HEK293 (cell line): ENCODE measurements around the gene PCDH9.
A peak's percentile ranks its signal among the peaks of the same experiment; 100 is the strongest.

Experiments
- CTCF ChIA-PET: fragments of 350-600 bp; formaldehyde crosslinking; extraction: SDS; loops from one replicate; lab custom pipeline; 2021; ENCODE audit warnings: antibody characterized with exemption; lab: Yijun Ruan, JAX
- POLR2A ChIA-PET: fragments of 300-600 bp; formaldehyde crosslinking; extraction: SDS; loops from one replicate; lab custom pipeline; 2020; ENCODE audit warnings: antibody characterized with exemption, inconsistent platforms; lab: Yijun Ruan, JAX
- H3K27ac ChIP-seq: fragments of 200-500 bp; sonication (Bioruptor generic); 2 replicates; pipeline ENCODE4 v1.5.1; 2014; ENCODE audit warnings: low read depth, low read length, control low read depth, inconsistent platforms; ENCODE audit errors: extremely low read depth
- H3K36me3 ChIP-seq, 2 experiments: fragments of 200-500 bp in 1 of 2; sonication (Bioruptor generic) in 1 of 2; 1 replicate in 1 of 2; 2 replicates in 1 of 2; pipeline ENCODE4 v1.5.1; 2014 to 2017; ENCODE audit warnings: inconsistent platforms in 2 of 2, low read length in 2 of 2; ENCODE audit not compliant: control insufficient read depth in 2 of 2, insufficient read depth in 1 of 2
- H3K4me1 ChIP-seq: fragments of 200-500 bp; sonication (Bioruptor generic); 2 replicates; pipeline ENCODE4 v1.5.1; 2014; ENCODE audit warnings: mild to moderate bottlenecking, low read length, inconsistent platforms; ENCODE audit not compliant: control insufficient read depth, insufficient read depth
- H3K4me3 ChIP-seq: 2 replicates; pipeline ENCODE4 v1.5.1; 2011; ENCODE audit warnings: low read depth, mild to moderate bottlenecking, control low read depth, low read length, moderate library complexity
- H3K9me3 ChIP-seq: fragments of 200-500 bp; sonication (Bioruptor generic); 2 replicates; pipeline ENCODE4 v1.5.1; 2014; ENCODE audit warnings: low read depth, low read length, inconsistent platforms; ENCODE audit not compliant: control insufficient read depth, insufficient read depth
- CTCF ChIP-seq: fragments of 450-650 bp; formaldehyde crosslinking; IDR thresholded peaks from 2 replicates; pipeline ENCODE4 v1.5.1; 2016; ENCODE audit warnings: missing biosample characterization, missing genetic modification characterization
- FEZF1 ChIP-seq: fragments of 450-650 bp; formaldehyde crosslinking; IDR thresholded peaks from 2 replicates; pipeline ENCODE4 v1.5.1; 2016; ENCODE audit warnings: missing biosample characterization, missing genetic modification characterization
- GLIS1 ChIP-seq: fragments of 450-650 bp; formaldehyde crosslinking; IDR thresholded peaks from 2 replicates; pipeline ENCODE4 v1.5.1; 2016; ENCODE audit warnings: missing biosample characterization, missing genetic modification characterization
- HOXA7 ChIP-seq: sonication (generic); formaldehyde crosslinking; IDR thresholded peaks from 2 replicates; pipeline ENCODE4 v1.8.1; 2022; ENCODE audit warnings: missing genetic modification reagents, borderline replicate concordance
- HOXC10 ChIP-seq: sonication (generic); formaldehyde crosslinking; IDR thresholded peaks from 2 replicates; pipeline ENCODE4 v1.8.1; 2023; ENCODE audit warnings: mild to moderate bottlenecking, missing genetic modification reagents
- HOXD13 ChIP-seq: sonication (generic); formaldehyde crosslinking; IDR thresholded peaks from 2 replicates; pipeline ENCODE4 v1.8.0; 2022; ENCODE audit warnings: missing genetic modification reagents, borderline replicate concordance
- IKZF3 ChIP-seq: fragments of 450-650 bp; IDR thresholded peaks from 2 replicates; pipeline ENCODE4 v1.5.0; 2018; ENCODE audit warnings: missing biosample characterization, mild to moderate bottlenecking, missing genetic modification characterization, moderate library complexity
- PATZ1 ChIP-seq: fragments of 450-650 bp; formaldehyde crosslinking; IDR thresholded peaks from 2 replicates; pipeline ENCODE4 v1.5.1; 2016; ENCODE audit warnings: missing biosample characterization, missing genetic modification characterization
- TCF7L2 ChIP-seq: IDR thresholded peaks from 2 replicates; pipeline ENCODE4 v1.6.1; 2011; ENCODE audit warnings: low read depth, mild to moderate bottlenecking, inconsistent platforms, low read length, moderate library complexity, borderline replicate concordance
- TRIM28 ChIP-seq: IDR thresholded peaks from 2 replicates; pipeline ENCODE4 v1.6.1; 2011; ENCODE audit warnings: low read length, control low read depth, borderline replicate concordance
- WT1 ChIP-seq: fragments of 450-650 bp; formaldehyde crosslinking; IDR thresholded peaks from 2 replicates; pipeline ENCODE4 v1.5.1; 2016; ENCODE audit warnings: missing biosample characterization, missing genetic modification characterization
- YY1 ChIP-seq: fragments of 450-650 bp; formaldehyde crosslinking; IDR thresholded peaks from 2 replicates; pipeline ENCODE4 v1.5.1; 2018; ENCODE audit warnings: missing biosample characterization, missing genetic modification characterization
- ZBTB17 ChIP-seq: fragments of 450-650 bp; formaldehyde crosslinking; IDR thresholded peaks from 2 replicates; pipeline ENCODE4 v1.5.1; 2016; ENCODE audit warnings: missing biosample characterization, missing genetic modification characterization
- ZFHX2 ChIP-seq: fragments of 450-650 bp; formaldehyde crosslinking; conservative IDR thresholded peaks from 2 replicates; pipeline ENCODE4 v1.5.1; 2016; ENCODE audit warnings: missing biosample characterization, missing genetic modification characterization
- ZFP37 ChIP-seq: fragments of 450-650 bp; formaldehyde crosslinking; IDR thresholded peaks from 2 replicates; pipeline ENCODE4 v1.5.1; 2016; ENCODE audit warnings: missing biosample characterization, missing genetic modification characterization
- ZNF221 ChIP-seq: fragments of 450-650 bp; formaldehyde crosslinking; IDR thresholded peaks from 2 replicates; pipeline ENCODE4 v1.5.1; 2017; ENCODE audit warnings: missing biosample characterization, missing genetic modification characterization, borderline replicate concordance
- ZNF324 ChIP-seq: fragments of 450-650 bp; formaldehyde crosslinking; IDR thresholded peaks from 2 replicates; pipeline ENCODE4 v1.5.1; 2016; ENCODE audit warnings: missing biosample characterization, missing genetic modification characterization
- ZNF530 ChIP-seq: fragments of 450-650 bp; formaldehyde crosslinking; IDR thresholded peaks from 2 replicates; pipeline ENCODE4 v1.5.1; 2016; ENCODE audit warnings: low read depth, missing biosample characterization, missing genetic modification characterization
- ZNF645 ChIP-seq: fragments of 450-650 bp; formaldehyde crosslinking; IDR thresholded peaks from 2 replicates; pipeline ENCODE4; 2016; ENCODE audit warnings: missing biosample characterization, missing genetic modification characterization
- ZNF654 ChIP-seq: fragments of 450-650 bp; formaldehyde crosslinking; IDR thresholded peaks from 2 replicates; pipeline ENCODE4 v1.5.1; 2016; ENCODE audit warnings: low read depth, missing biosample characterization, missing genetic modification characterization
- ZXDB ChIP-seq: fragments of 450-650 bp; formaldehyde crosslinking; IDR thresholded peaks from 2 replicates; pipeline ENCODE4 v1.5.1; 2016; ENCODE audit warnings: missing biosample characterization, missing genetic modification characterization

The PCDH9 gene

GRCh38 chr13:66559093-66559492, 671.0 kb downstream of the PCDH9 start:
- ChIA-PET CTCF (no interaction called here), POLR2A (no interaction called here)
- no peaks in the 10 kb centered on the region for H3K36me3 ChIP-seq
- no peaks in the 10 kb centered on the region for H3K4me1 ChIP-seq
- H3K4me3 ChIP-seq, result no peak overlapping the region
- H3K9me3 ChIP-seq, result no peaks in the 10 kb centered on the region
- TF ChIP-seq CTCF (no peak), TCF7L2 (peak; percentile 87)
- H3K27ac ChIP-seq, result no peak overlapping the region

- TF ChIP-seq ZNF530 (tag by site-specific recombination) (no peak), ZNF645 (tag by site-specific recombination) (no peak), TRIM28 (peak; percentile 36; the same call in 1 of the 2 replicates), FEZF1 (no peak)
- TF ChIP-seq, all 188 proteins: peak for 1
- Histone ChIP-seq H3K9me3 (no peaks in the 10 kb centered on the region), H3K4me1 (no peaks in the 10 kb centered on the region), H3K4me3 (no peak overlapping the region), H3K36me3 (no peaks in the 10 kb centered on the region), H3K27ac (no peak overlapping the region)
- ChIA-PET POLR2A (no interaction called here), CTCF (no interaction called here)
Observed at GRCh38 chr13:66558506-66558905, 671.6 kb downstream of the PCDH9 start.

- H3K27ac ChIP-seq, result no peak overlapping the region
- CTCF ChIA-PET, result interaction anchor here (1.1 kb wide), 1 partner anchor 13 kb away, joined by 4 read pairs; no protein-coding TSS in a partner anchor
- H3K4me1 ChIP-seq, result no peaks in the 10 kb centered on the region
- H3K4me3 ChIP-seq, result no peak overlapping the region
- POLR2A ChIA-PET, result no interaction called here
- H3K9me3 ChIP-seq, result no peaks in the 10 kb centered on the region
- no peak for TF ChIP-seq WT1 (tag by site-specific recombination)
- no peak for TF ChIP-seq ZNF221 (tag by site-specific recombination)
- no peak for TF ChIP-seq HOXD13 (CRISPR knock-in tag)
- TF ChIP-seq ZXDB (tag by site-specific recombination), result no peak
- TF ChIP-seq CTCF, result no peak
- TF ChIP-seq ZFP37 (tag by site-specific recombination), result no peak
- no peak for TF ChIP-seq HOXC10 (CRISPR knock-in tag)
- no peaks in the 10 kb centered on the region for H3K36me3 ChIP-seq
Observed at GRCh38 chr13:66557357-66557756, 672.8 kb downstream of the PCDH9 start.

GRCh38 chr13:66556306-66556705, 673.8 kb downstream of the PCDH9 start:
- Histone ChIP-seq H3K27ac (no peak overlapping the region), H3K4me1 (no peaks in the 10 kb centered on the region), H3K36me3 (no peaks in the 10 kb centered on the region), H3K9me3 (no peaks in the 10 kb centered on the region), H3K4me3 (no peak overlapping the region)
- ChIA-PET POLR2A (no interaction called here), CTCF (interaction anchor here (1.1 kb wide), 1 partner anchor 11 kb away, joined by 4 read pairs; no protein-coding TSS in a partner anchor)
- TF ChIP-seq ZNF654 (tag by site-specific recombination), result no peak
- TF ChIP-seq YY1 (tag by site-specific recombination), result no peak
- TF ChIP-seq ZNF645 (tag by site-specific recombination), result no peak
- no peak for TF ChIP-seq GLIS1
- TF ChIP-seq PATZ1, result no peak
- TF ChIP-seq IKZF3 (tag by site-specific recombination), result no peak
- no peak for TF ChIP-seq ZNF324 (tag by site-specific recombination)
- no peak for TF ChIP-seq ZFHX2 (tag by site-specific recombination)
- TF ChIP-seq ZBTB17 (tag by site-specific recombination), result no peak
- TF ChIP-seq HOXA7 (CRISPR knock-in tag), result no peak
